Activated naive CD8-positive, alpha-beta T cell treated with anti-CD3 and anti-CD28 coated beads, Interleukin-2, amount 10 ng/mL, durations not matched to agents 7 days and 5 days (primary cell): ENCODE measurements around the gene EHBP1. TPM values are rescaled to one million over a fixed set of nuclear protein-coding genes. Genes with fewer than 3 reads are reported as not detected.
"Not testable (repeated sequence)": the region's sequence is repeated elsewhere in the genome, so short reads cannot be mapped to it uniquely, and the experiment has no call there.

ENCODE experiments used
- ATAC-seq: fragments of 150-1000 bp; cut with Tn5 transposase; one replicate; pipeline ENCODE4 v1.10.0; 2021; ENCODE audit warnings: low read depth, moderate library complexity
- POLR2A ChIA-PET: fragments of 350-600 bp; sonication (Branson Sonifier 250); formaldehyde crosslinking; loops from one replicate; lab custom pipeline; 2021; ENCODE audit warnings: antibody characterized with exemption; lab: Charles Lee
- DNase-seq: peaks from one replicate; pipeline ENCODE4 v3.0.0; 2021
- H3K27ac Mint-ChIP-seq: one replicate; pipeline ENCODE4 v1.8.0; 2022; ENCODE audit warnings: mild to moderate bottlenecking, mixed read lengths
- H3K27me3 Mint-ChIP-seq: one replicate; pipeline ENCODE4 v1.8.0; 2022; ENCODE audit warnings: mild to moderate bottlenecking, moderate library complexity, mixed read lengths
- H3K36me3 Mint-ChIP-seq: one replicate; pipeline ENCODE4 v1.8.0; 2021; ENCODE audit warnings: mild to moderate bottlenecking, mixed read lengths
- H3K4me1 Mint-ChIP-seq: one replicate; pipeline ENCODE4 v1.8.0; 2021; ENCODE audit warnings: mixed read lengths
- H3K4me3 Mint-ChIP-seq: one replicate; pipeline ENCODE4 v1.8.0; 2022; ENCODE audit warnings: mild to moderate bottlenecking, moderate library complexity, mixed read lengths
- H3K9me3 Mint-ChIP-seq: one replicate; pipeline ENCODE4 v1.8.0; 2021; ENCODE audit warnings: mixed read lengths
- total RNA-seq, 2 experiments: library from RNA; stranded (reverse); gene quantifications; one replicate each; pipeline ENCODE4 v1.2.3, GENCODE V29; 2021

EHBP1 gene
- total RNA-seq, 2 experiments from 2014 or later, result 25.2 to 27.2 TPM

DNA sequence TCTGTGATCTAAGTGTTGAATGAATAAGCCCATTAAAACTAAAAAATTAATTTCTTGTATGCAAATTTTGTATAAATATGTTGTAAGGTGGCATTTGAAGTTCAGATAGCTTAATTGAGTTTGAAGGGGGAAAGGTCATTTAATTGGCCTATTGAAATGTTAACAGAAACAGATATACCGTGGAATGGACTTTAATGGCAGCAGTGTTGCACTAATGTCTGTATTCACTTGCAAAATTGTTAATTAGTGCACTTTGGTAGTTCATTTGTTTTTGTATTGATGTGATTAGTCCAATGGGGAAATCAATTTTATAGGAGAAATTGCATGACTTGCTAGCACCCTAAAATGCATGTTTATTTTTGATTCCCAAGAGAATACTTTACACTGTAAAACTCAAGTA is 303.3 kb downstream of the EHBP1 start:
- no peak for ATAC-seq
- H3K36me3 Mint-ChIP-seq, result no peaks in the 10 kb centered on the region
- no peaks in the 10 kb centered on the region for H3K4me1 Mint-ChIP-seq
- DNase-seq, result no peak
- POLR2A ChIA-PET, result no interaction called here
- H3K27ac Mint-ChIP-seq, result no peak overlapping the region
- H3K27me3 Mint-ChIP-seq, result no peaks in the 10 kb centered on the region
- no peak overlapping the region for H3K4me3 Mint-ChIP-seq
- no peaks in the 10 kb centered on the region for H3K9me3 Mint-ChIP-seq

DNA sequence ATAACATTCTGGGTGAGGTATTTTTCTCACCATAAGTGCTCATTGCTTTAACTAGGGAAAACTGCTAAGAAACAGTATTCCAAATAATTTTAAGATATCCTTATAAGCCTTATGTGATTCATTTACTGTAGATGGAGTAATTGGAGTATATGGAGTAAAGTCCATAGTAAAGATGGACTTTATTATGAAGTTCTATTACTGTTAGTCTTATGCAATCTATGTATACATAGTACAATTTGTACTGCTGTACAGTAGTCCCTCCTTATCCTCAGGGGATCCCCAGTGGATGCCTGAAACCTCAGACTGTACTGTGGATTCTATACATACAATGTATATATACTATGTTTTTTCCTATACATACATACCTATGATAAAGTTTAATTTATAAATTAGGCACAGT is 304.0 kb downstream of the EHBP1 start:
- no peaks in the 10 kb centered on the region for H3K4me1 Mint-ChIP-seq
- DNase-seq (no peak), ATAC-seq (no peak)
- no peaks in the 10 kb centered on the region for H3K9me3 Mint-ChIP-seq
- no peaks in the 10 kb centered on the region for H3K27me3 Mint-ChIP-seq
- POLR2A ChIA-PET, result no interaction called here
- no peaks in the 10 kb centered on the region for H3K36me3 Mint-ChIP-seq
- no peak overlapping the region for H3K27ac Mint-ChIP-seq
- no peak overlapping the region for H3K4me3 Mint-ChIP-seq

DNA sequence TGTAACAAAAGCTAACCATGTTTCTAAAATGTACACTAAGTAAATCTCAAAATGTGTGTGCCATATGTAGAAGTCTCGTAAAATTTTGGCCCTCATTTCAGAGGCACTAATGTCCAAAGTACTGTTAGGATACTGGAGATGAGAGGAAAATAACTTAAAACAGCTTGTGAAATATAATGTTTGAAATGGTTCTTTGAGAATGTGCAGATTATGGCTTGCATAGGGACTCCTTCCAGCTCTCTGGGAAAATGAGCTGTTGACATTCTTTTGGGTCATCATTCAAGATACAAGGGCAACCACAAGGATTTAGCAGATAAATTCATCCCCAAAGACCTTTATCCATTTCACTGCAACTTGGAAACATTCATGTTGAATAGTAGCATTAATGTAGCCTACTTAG is 307.0 kb downstream of the EHBP1 start:
- no peaks in the 10 kb centered on the region for H3K9me3 Mint-ChIP-seq
- H3K4me1 Mint-ChIP-seq, result no peaks in the 10 kb centered on the region
- H3K27ac Mint-ChIP-seq, result no peak overlapping the region
- no peaks in the 10 kb centered on the region for H3K36me3 Mint-ChIP-seq
- no peak for DNase-seq
- POLR2A ChIA-PET, result no interaction called here
- no peaks in the 10 kb centered on the region for H3K27me3 Mint-ChIP-seq
- ATAC-seq, result no peak
- H3K4me3 Mint-ChIP-seq, result no peak overlapping the region

DNA sequence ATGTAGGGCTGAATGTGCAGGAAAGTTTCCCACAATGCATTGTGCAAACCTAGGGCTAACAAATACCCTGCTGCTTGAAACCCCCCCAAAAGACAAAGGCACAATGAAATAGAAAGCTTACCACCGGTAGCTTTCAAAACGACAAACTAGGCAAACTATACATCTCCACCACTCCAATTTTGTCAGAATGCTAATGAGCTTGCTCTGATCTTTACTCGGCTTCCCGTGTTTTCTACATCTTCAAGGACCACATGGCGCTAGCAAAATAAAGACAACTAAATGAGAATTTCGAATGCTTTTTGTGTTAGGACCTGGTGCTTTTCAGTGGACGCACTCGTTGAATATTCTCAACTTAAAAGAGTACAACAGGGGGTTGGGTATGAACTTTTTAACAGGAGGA is 307.9 kb downstream of the EHBP1 start:
- H3K4me1 Mint-ChIP-seq, result no peaks in the 10 kb centered on the region
- H3K27me3 Mint-ChIP-seq, result no peaks in the 10 kb centered on the region
- no peak overlapping the region for H3K4me3 Mint-ChIP-seq
- POLR2A ChIA-PET, result no interaction called here
- DNase-seq, result no peak
- H3K9me3 Mint-ChIP-seq, result no peaks in the 10 kb centered on the region
- no peaks in the 10 kb centered on the region for H3K36me3 Mint-ChIP-seq
- H3K27ac Mint-ChIP-seq, result no peak overlapping the region
- no peak for ATAC-seq

DNA sequence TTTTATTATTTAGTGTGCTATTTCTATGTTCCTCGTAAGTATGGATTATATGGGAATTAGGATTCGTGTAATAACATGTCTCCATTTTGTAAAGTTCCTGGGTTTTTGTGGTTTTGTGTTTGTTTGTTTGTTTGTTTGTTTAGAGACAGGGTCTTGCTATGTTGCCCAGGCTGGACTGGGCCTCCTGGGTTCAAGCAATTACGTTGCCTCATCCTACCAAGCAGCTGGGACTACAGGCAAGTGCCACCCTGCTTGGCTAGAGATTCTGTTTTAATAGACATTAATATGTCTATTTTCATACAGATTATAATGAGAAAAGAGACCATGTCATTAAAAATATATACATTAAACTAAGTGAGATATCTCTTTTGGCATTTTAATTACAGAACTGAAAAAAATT is 309.9 kb downstream of the EHBP1 start:
- no peak for DNase-seq
- Mint-ChIP-seq H3K27me3 (no peaks in the 10 kb centered on the region), H3K4me1 (no peaks in the 10 kb centered on the region), H3K9me3 (no peaks in the 10 kb centered on the region), H3K36me3 (no peaks in the 10 kb centered on the region), H3K4me3 (no peak overlapping the region), H3K27ac (no peak overlapping the region)
- ATAC-seq, result no peak
- POLR2A ChIA-PET, result no interaction called here

DNA sequence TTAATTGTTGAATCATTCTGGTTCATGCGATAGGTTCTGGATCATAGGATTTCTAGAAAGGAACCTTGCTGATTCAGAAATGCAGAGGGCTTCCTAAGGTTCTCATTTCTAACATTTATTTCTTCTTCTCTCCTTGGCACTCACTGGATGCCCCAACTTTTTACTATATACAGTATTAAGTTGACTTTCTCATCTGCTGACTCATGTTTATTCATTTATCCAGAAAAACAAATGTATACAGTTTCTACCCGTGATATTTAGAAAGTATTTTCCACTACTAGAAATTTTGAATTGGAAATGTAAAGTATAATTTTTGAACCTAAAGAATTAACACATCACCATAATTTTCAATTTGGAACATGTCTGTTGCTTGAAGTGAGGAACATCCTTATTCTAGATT is 312.9 kb downstream of the EHBP1 start:
- DNase-seq (no peak), ATAC-seq (no peak)
- Mint-ChIP-seq H3K27ac (no peak overlapping the region), H3K4me1 (peaks cover 1% of the 10 kb centered on the region), H3K27me3 (no peaks in the 10 kb centered on the region), H3K4me3 (no peak overlapping the region), H3K36me3 (peaks cover under 1% of the 10 kb centered on the region), H3K9me3 (no peaks in the 10 kb centered on the region)
- POLR2A ChIA-PET, result no interaction called here

DNA sequence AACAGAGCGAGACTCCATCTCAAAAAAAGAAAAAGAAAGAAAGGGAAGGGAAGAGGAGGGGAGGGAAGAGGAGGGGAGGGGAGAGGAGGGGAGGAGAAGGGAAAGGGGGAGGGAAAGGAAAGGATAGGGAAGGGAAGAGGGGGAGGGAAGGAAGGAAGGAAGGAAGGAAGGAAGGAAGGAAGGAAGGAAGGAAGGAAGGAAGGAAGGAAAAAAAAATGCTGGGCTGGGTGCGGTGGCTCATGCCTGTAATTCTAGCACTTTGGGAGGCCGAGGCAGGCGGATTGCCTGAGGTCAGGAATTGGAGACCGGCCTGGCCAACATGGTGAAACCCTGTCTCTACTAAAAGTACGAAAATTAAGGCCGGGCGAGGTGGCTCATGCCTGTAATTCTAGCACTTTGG is 314.2 kb downstream of the EHBP1 start:
- H3K27ac Mint-ChIP-seq, H3K27me3 Mint-ChIP-seq, H3K4me3 Mint-ChIP-seq, DNase-seq, H3K36me3 Mint-ChIP-seq, ATAC-seq, H3K4me1 Mint-ChIP-seq, H3K9me3 Mint-ChIP-seq, POLR2A ChIA-PET: not testable (repeated sequence)

DNA sequence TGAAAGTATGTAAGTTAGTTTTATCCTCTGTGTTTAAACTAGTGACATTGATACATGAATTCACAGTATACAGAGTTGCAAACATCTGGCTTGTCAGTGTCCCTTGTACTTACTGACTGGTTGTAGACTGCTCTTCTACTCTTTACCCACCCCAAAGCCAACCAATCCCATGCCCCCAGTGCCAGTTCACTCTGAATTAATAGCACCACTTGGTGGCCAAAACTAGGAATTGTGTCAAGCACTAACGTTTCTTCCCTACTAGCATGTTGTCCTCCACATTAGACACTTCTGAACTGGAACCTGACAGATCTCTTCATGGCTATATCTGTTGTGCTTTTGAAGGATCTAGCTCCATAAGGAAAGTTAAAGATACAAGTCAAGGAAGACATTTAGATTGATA is 317.9 kb downstream of the EHBP1 start:
- Mint-ChIP-seq H3K36me3 (peaks cover 2% of the 10 kb centered on the region), H3K4me1 (peaks cover 3% of the 10 kb centered on the region), H3K27me3 (no peaks in the 10 kb centered on the region), H3K4me3 (no peak overlapping the region), H3K9me3 (no peaks in the 10 kb centered on the region), H3K27ac (no peak overlapping the region)
- POLR2A ChIA-PET, result no interaction called here
- DNase-seq, result no peak
- no peak for ATAC-seq

DNA sequence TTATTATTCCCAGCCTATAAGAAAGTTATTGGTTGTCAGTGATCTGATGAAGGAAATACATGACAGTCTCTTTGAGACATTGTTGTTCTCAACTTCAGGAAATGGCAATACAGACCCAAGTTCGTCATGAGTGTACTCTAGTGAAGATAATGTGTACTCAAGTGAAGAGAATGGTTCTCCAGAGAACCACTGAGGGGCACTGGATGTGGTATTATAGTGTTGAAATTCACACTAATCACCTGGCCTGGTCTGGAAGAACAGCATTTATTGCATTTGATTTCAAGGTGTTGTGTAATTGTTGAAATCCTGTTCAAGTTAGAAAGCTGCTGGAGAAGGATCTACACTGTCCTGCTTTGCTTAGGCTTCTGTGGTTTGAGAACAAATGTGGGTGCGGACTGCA is 321.7 kb downstream of the EHBP1 start:
- Mint-ChIP-seq H3K36me3 (peaks cover 2% of the 10 kb centered on the region), H3K4me1 (peaks cover 3% of the 10 kb centered on the region), H3K9me3 (no peaks in the 10 kb centered on the region), H3K4me3 (no peak overlapping the region), H3K27ac (no peak overlapping the region), H3K27me3 (no peaks in the 10 kb centered on the region)
- ATAC-seq (no peak), DNase-seq (no peak)
- POLR2A ChIA-PET, result no interaction called here

DNA sequence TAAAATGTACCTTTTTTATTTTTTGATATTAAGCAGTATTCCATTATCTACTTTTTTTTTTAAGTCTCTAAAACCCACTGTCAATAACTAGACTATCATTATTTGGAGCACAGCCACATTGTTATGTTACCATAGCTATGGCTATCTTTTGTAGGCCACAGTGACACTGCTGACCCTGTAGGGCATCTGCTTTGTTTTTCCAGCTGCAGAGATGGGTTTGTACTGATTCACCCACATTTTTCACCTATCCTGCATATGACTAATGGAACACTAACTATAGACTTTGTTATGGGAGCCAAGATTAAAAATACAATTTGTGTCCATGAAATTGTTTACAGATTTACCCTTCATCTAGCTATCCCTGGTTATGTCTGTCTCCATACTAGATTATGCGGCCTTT is 323.5 kb downstream of the EHBP1 start:
- no peaks in the 10 kb centered on the region for H3K36me3 Mint-ChIP-seq

DNA sequence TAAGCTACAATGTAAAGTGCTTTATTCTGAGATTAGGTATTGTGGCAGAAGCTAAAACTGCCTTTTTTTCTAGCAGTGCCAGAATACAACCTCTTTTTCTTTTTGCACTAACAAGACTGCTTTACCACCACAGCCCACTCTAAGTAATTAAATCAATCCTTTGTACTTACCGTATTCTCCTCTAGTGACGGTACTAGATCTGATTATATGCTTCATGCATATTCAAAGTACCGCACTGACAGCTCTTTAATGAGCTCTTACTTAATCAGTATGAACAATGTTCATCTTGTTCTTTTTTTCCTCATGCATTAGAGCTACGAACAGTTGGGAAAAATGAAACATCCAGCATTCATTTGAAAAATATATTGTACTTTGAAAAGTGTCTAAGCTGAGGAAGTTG is 329.0 kb downstream of the EHBP1 start:
- POLR2A ChIA-PET, result no interaction called here
- ATAC-seq (no peak), DNase-seq (no peak)
- Mint-ChIP-seq H3K4me1 (no peaks in the 10 kb centered on the region), H3K36me3 (no peaks in the 10 kb centered on the region), H3K27ac (no peak overlapping the region), H3K4me3 (no peak overlapping the region), H3K9me3 (no peaks in the 10 kb centered on the region), H3K27me3 (no peaks in the 10 kb centered on the region)

More for the DNA sequence above, 323.5 kb downstream of the EHBP1 start:
- Mint-ChIP-seq H3K27me3 (no peaks in the 10 kb centered on the region), H3K4me1 (no peaks in the 10 kb centered on the region), H3K27ac (no peak overlapping the region), H3K9me3 (no peaks in the 10 kb centered on the region), H3K4me3 (no peak overlapping the region)
- POLR2A ChIA-PET, result interaction anchor here (0.5 kb wide), 1 partner anchor 18 kb away, joined by 7 read pairs; no protein-coding TSS in a partner anchor
- ATAC-seq (no peak), DNase-seq (no peak)

DNA sequence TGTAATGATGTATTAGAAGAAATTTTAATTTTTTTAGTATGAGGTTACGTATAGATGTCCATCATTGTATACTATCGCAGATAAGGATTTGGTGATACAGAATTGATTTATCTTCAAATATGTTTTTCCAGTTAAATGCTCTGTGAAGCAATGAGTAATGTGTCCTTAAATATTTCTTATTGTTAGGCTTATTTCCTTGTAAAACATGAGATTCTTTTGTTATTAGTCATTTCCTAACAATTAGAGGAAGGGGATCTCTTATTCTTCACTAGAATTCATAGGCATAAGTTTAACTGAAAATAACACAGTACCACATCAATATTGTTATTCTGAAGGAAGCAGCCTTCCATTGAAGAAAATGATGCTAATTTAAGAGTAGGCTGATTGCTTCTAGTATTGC is 329.7 kb downstream of the EHBP1 start:
- no peak for ATAC-seq

DNA sequence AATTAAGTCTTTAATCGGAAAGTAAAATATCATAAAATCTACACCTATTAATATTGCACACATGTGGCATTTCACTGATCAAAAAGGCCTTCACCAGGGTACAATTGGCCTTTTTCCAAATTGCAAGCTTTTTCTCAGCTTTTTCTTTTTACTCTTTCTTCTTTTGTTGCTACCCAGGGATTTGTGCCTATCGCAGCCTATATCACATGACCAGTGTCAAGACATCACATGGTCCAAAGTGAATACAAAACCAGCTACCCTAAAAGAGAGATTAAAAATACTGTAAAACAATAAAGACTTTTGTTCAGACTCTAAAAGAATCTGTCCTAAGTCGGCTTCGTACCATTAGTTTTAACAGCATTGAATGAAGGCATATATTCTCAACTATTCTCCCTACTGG is 330.1 kb downstream of the EHBP1 start:
- POLR2A ChIA-PET, result no interaction called here
- Mint-ChIP-seq H3K9me3 (no peaks in the 10 kb centered on the region), H3K27ac (no peak overlapping the region), H3K4me1 (no peaks in the 10 kb centered on the region), H3K27me3 (no peaks in the 10 kb centered on the region), H3K36me3 (no peaks in the 10 kb centered on the region), H3K4me3 (no peak overlapping the region)
- DNase-seq (no peak), ATAC-seq (no peak)

More for the DNA sequence above, 329.7 kb downstream of the EHBP1 start:
- Mint-ChIP-seq H3K9me3 (no peaks in the 10 kb centered on the region), H3K4me1 (no peaks in the 10 kb centered on the region), H3K4me3 (no peak overlapping the region), H3K36me3 (no peaks in the 10 kb centered on the region), H3K27ac (no peak overlapping the region), H3K27me3 (no peaks in the 10 kb centered on the region)
- DNase-seq, result no peak
- POLR2A ChIA-PET, result no interaction called here

DNA sequence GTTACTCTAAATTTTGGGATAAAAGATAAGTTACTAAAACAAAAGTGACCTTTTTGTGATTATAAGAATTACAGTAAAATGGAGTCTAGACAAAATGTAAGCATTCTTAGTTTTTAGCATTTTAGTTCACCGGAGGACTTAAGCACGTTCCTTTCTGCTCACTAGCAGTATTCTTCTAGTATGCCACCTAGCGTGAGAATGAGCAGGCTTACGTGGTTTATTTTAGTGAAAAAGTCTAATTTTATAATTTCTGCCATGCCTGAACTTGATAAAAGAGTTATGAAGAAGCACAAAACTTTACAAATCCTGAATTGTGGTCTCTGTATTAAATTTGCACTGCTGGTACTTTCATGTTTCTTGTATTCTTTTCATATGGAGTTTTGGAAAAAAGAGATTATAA is 332.5 kb downstream of the EHBP1 start:
- POLR2A ChIA-PET, result no interaction called here
- Mint-ChIP-seq H3K9me3 (no peaks in the 10 kb centered on the region), H3K27me3 (no peaks in the 10 kb centered on the region), H3K4me3 (no peak overlapping the region), H3K27ac (no peak overlapping the region), H3K36me3 (no peaks in the 10 kb centered on the region), H3K4me1 (no peaks in the 10 kb centered on the region)
- DNase-seq (no peak), ATAC-seq (no peak)

DNA sequence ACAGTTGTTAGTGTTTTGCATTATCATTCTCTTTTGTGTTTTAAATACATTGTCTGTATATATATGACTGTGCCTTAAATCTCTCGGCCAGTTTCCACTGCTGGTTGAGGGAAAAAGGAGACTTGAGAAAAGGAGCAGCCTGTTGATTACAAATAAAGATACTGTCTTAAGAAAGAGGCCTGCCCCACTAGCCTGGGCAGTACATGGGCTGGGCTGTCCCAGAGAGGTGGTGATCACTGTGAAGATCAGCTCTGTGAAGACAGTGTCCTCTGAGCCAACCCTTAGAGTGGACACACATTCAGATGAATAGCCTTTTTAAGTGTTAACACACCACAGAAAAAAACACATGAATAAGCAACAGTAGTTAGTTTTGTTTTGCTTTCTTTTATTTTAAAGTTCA is 335.1 kb downstream of the EHBP1 start:
- H3K27ac Mint-ChIP-seq, result no peak overlapping the region
- no peaks in the 10 kb centered on the region for H3K4me1 Mint-ChIP-seq
- no peaks in the 10 kb centered on the region for H3K36me3 Mint-ChIP-seq
- no peak overlapping the region for H3K4me3 Mint-ChIP-seq
- peaks cover 4% of the 10 kb centered on the region for H3K27me3 Mint-ChIP-seq
- POLR2A ChIA-PET, result no interaction called here
- no peaks in the 10 kb centered on the region for H3K9me3 Mint-ChIP-seq
- no peak for ATAC-seq
- no peak for DNase-seq
